ENCODE data around the gene XRCC4.

- TF ChIP-seq SP1 (IDR thresholded peaks at IDR 0.05) (no peak), FOXA1 (IDR thresholded peaks at IDR 0.05) (no peak), ARNT (IDR thresholded peaks at IDR 0.05) (no peak), SUZ12 (IDR thresholded peaks at IDR 0.05) (no peak)
Measured at GRCh38 chr5:83281176-83281575, 203.8 kb downstream of the XRCC4 start.
